Tibial nerve (tissue), 3 donors: ENCODE measurements around the gene NKX6-1.

Experiments
- CTCF ChIP-seq, 5 experiments: fragments of 200-600 bp in 3 of 5; fragments of 450-650 bp in 2 of 5; sonication (generic) in 3 of 5; IDR thresholded peaks; one replicate each; pipeline ENCODE4 v1.5.1; 2016 to 2019; ENCODE audit warnings: antibody characterized with exemption in 5 of 5, mild to moderate bottlenecking in 3 of 5, moderate library complexity in 2 of 5
- POLR2A ChIP-seq, 2 donors: fragments of 450-650 bp; IDR thresholded peaks; one replicate each; pipeline ENCODE4 v1.6.1; 2017; ENCODE audit warnings: antibody characterized with exemption in 2 of 2, mild to moderate bottlenecking in 2 of 2, moderate library complexity in 2 of 2

GRCh38 chr4:84451546-84451945 lies 47.5 kb downstream of the NKX6-1 start:
- TF ChIP-seq CTCF (IDR thresholded peaks at IDR 0.05) (peak in 2 of 5 experiments; percentile 15 to 19), POLR2A (IDR thresholded peaks at IDR 0.05) (no peak)
